ENCODE data around the gene CHRND.

CHRND gene

DNA sequence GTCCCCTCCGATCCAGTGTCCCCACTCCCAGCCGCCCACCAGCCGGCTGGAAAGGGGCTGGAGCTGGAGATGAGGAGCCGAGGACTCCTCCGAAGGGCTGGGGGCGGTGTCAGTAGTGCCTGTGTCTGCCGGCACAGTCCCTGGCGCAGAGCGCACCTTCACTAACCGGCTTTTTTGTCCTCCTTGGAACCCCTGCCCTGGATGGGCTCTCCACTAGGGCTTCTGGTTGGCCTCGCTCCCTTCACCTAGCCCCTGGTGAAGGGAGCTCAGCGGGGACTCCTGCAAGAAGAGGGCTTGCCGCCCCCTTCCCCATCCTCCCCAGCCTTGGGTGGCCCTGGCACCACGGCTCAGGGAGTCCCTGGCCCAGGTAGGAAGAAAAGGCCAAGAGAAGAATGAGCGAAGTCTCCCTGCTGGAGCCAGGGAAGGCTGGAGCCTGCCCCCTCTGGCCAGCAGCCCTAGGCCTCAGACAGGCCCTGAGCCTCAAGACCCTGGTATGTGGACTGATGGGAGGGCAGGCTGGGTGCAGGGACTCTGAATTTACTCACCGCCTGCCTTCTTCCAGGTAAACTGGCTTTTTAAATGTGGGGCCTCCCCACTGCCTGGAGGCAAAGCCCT is 37.8 kb upstream of the CHRND start:
- DNase-seq = no peak

DNA sequence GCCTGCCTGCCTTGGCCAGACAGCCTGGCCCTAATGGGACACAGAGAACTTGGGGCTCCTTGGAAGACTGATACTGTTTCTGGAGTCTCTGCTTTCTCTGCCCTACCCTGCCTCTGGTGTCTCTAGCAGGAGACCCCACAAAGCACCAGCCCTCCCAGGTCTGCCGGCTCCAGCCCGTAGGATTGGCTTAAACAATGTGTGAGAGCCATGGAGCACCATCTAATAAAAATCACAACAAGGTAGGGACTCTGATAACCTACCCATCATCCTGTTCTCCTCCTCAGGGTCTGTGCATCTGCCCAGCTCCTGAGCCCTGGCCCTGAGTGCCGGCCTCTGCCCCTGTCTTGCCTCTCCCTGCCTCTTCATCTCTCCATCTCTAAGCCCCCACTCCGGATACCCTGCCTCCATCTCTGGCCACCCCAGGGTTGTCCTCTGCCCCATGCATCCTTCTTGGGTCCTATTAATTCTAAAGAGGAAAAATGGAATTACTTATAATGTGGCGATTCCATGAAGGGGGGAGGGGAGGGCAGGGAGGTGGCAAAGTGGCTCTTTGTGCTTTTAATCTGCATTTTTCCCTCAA is 37.1 kb upstream of the CHRND start:
- DNase-seq = no peak

DNA sequence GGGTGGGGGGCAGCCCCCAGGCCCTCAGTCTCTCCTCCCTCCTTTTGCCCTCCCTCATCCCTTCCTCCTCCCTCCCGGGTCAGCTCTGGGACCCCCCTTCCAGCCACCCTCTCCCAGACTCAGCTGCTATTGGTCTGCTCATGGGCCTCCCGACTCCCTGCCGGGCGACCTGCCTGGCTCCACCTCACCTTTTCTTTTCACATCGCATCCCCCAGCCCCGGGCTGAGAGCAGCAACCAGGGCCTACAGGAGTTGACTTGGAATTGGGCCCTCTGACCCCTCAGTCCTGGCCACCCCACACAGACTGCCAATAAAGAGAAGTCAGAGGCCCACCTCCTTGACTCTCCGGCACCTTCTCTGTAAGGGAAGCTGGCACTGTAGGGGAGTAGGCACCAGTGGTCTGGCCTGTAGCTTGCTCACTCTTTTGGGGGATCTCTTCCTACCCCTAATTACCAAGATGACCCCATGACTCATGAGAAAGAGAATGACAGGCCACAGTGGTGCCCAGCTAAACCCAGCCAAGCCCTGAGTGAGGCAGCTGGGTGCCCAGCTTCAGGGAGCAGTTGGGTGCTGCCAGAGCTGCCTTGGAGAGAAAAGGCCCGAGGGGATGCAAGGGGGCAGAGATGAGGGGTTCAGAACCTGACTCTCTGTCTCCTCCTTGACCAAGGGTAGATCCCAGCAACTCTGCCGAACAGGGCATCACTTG is 36.3 kb upstream of the CHRND start:
- no peak for DNase-seq

DNA sequence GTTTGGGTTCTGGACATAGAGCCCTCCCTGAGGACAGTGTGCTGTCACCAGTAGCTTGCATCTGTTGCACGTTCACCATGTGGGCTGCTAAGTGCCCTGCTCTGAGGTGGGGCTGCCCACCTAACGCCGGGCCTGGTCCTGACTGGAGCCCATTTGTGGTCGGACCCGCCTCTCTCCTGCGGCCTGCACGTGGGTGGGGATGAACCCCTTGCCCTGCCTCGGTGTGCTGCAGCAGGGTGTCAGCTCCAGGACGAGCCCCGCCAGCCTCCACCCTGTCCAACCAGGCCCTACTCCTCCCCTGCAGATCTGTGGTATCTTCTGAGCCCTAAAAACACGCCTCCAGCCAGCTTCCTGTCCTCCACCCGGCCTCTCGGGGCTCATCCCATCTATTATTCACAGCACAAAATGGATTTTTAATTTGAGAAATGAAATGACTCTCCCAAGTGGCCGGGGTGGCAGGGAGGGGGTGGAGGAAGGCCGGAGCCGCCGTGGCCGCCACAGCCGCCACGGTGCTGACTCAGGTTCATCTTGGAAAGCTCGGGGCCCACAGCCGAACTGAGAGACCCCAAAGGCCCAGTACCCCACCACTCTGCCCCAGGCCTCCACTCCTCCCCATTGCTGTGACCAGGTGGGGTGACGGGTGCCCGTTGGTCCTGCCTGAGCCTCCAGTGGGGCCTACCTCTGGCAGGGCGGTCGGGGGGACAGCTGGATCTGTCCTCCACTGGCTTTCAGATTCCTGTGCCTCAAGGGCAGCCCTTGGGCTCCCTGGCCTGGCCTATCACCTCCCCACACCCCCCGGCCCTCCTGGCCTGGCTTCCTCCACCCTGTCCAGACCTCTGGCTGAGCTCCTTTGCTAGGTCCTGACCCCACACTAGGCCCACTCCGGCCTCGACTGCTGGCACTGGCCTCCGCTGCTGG is 35.5 kb upstream of the CHRND start:
- DNase-seq = no peak

DNA sequence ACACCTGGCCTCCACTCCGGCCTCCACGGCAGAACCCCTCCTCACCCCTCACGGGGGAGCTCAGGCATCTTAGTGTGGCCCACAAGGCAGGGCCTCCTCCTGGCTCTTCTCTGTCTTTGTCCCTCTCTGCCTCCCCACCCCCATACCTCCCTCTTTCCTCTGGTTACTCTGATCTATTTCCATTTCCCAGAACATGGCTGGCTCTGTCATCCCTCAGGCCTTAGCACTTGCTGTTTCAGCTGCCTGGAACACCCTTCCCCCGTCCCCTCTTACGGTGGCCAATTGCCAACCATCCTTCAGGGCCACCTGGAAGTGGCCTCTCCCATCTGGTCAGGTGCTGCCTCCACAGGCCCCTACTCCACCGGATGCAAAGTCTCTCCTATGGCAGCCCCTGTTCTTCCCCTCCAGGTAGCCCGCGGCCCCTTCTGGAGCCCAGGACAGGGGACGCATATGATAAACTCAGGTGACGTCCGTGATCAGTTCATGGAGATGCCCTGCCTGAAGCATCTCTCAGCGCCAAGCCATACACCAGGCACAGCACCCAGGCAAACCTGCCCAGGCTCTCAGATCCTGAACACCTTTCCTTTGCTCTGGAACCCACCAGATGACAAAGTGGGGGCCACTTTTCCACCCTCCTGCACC is 34.7 kb upstream of the CHRND start:
- no peak for DNase-seq

DNA sequence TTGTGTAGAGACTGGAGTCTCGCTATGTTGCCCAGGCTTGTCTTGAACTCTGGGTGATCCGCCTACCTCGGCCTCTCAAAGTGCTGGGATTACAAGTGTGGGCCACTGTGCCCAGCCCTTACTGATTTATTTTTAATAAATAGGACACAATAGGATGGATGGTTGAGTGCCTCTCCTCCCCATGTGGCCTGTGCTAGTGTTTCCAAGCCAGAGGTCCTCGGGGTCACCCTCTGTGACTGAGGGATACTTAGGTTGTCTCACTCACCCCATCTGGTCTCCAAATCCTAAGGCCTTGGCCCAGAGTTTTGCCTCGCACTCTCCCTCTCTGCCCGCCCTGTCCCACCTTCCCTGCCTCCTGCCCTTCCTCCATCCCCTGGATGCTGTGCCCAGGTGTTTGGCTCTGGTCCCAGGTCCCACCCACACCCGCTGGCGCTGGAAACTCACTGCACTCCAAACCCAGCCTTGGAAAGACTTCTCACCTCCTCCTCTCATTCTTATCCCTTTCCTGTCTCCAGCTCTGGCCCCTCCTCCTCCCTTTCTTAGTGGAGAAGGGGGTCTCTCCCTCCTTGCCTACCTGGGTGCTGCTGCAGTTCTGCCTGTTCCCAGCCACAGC is 33.6 kb upstream of the CHRND start:
- DNase-seq = no peak

DNA sequence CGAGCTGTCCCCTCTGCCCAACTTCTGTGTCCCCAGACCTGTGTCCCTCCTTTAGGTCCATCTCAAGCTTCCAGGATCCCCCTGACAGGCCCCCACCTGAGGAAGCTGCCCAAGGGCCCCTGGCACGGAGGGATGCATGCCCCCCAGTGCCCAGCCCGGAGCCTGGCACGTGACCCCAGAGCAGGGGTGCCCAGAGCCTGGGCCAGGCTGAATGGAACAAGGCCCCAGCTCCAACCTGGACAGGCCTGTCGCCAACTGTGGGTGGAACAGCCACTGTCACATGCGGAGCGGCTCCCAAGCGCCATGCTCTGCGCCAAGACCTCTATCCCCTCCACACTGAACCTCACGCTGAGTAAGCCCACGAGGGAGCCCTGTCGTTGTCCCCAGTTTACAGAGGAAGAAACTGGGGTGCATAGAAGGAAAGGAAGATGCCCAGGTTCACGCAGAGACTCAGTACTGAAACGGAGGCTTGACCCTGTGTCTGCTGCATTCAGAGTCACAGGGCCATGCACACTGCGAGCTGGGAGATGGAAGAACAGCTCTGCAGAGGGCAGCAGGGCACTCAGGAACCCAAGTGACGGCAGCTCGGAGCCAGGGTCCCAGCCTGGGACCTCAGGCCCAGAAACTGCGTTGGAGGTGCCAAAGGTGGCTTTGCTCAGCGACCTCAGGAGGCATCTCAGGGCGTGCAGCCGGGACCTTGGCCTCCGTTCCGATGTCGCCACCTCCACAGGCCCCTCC is 32.8 kb upstream of the CHRND start:
- no peak for DNase-seq

DNA sequence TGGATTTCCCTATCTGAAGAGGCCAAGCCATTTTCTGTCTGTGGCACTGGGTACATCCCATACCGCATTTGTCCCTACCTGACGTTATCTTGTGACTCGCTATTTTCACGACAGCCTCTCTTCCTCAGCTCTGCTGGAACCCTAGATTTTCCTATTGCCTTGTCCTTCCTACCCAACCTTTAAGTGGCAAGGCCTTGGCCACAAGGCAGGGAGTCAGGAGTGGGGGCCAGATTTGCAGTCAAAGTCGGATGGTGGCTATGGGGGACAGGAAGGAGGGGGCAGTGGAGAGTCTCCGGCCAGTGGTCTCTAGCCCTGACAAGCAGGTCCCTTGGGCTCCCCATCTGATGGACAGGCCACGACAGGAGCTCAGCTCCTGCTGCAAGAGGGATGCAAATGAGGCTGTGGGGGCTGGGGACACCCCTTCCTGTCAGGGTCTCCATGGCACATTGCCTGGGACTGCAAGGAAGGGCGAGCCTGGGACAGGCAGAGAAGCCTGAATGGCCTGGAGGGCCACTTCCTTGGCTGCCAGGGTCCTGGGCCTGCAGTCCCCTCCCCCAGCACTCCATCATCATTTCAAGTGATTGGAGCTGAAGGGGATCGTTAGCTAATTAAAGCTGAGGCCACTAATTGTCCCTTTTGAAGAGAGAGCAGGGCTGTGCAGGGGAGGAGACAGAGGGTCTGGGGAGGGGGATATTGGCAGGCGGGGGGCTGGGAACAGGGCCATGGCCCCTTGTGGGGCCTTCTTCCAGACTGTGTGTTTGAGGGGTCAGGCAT is 32.1 kb upstream of the CHRND start:
- DNase-seq = no peak

DNA sequence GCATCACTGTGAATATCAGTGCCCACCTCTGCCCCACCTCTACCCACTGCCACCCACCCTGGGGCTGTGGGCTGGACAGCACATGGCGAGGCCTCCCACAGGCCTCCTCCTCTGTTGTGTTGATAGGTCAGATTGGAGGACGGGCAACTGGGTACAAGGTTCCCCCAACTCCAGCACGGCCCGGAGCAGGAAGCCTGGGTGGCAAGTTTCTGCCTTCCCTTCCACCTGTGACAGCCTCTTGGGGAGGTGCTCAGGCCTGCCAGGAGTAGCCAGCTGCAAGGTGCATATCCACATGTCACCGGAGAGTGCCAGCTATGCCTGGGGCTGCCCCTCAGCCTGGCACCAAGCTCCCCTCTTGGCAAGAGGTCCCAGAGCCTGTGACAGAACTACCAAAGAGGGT is 31.4 kb upstream of the CHRND start:
- no peak for DNase-seq

DNA sequence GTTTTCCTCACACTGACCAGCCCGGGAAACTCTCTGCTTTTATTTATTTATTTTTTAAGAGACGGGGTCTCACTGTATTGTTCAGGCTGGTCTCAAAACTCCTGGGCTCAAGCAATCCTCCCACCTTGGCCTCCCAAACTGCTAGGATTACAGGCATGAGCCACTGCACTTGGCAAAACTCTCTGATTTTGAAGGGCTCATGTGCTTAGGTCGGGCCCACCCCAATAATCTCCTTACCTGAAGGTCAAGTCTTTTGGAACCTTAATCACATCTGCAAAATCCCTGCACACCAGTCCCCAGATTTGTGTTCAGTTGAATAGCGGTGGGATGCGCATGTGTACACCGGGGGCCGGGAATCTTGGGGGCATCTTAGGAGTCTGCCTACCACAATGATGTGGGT is 30.7 kb upstream of the CHRND start:
- no peak for DNase-seq

DNA sequence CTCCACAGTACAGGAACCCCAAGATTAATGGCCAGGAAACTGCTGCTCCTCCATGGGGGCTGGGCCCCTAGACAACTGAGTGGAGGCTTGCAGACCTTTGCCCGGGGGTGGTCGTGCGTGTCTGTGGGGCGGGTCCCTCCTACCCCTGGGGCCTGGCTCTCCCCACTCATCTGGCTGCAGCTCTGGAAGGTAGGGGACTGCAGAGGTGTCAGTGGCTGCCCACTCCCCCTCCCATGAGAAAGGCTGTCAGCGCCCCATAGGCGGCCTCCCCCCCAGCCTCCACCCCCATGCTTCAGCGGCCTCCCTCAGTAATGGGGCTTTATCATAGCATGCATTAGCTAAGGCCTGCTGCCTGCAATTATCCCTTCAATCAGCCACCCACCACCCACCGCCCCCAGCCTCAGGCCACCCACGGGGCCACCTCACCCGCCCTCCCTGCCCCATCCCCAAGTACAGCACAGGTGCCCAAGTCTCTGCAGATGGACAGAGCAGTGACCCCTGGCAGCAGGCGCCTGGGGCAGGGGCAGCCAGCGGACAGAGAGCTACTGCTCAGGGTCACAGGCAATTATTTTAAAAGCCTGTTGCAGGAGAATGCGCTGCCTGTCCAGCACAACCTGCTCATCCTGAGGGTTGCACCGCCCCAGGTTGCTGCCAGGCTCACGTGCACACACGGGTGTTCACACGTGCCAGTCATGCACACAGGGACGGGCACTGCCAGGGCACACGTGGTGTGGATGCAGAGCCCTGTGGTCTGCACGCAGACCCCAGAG is 29.3 kb upstream of the CHRND start:
- DNase-seq = no peak

DNA sequence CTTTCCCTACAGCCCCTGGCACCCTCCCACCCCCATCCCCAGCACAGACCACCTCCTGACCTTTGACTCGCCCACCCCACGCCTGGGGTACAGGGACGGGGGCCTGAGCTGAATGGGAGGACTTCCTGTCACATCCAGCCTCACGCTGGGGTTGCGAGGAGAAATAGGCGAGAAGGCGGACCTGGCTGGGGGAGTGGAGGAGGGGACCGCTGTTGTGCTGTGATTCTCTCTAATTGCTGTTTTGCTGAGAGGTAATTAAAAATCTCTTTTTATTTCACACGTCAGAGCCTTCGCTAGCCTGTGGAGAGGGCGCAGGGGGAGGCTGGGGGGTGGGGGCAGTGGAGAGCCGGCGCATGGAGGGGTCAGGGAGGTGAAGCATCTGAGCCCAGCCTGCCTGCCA is 28.6 kb upstream of the CHRND start:
- no peak for DNase-seq

DNA sequence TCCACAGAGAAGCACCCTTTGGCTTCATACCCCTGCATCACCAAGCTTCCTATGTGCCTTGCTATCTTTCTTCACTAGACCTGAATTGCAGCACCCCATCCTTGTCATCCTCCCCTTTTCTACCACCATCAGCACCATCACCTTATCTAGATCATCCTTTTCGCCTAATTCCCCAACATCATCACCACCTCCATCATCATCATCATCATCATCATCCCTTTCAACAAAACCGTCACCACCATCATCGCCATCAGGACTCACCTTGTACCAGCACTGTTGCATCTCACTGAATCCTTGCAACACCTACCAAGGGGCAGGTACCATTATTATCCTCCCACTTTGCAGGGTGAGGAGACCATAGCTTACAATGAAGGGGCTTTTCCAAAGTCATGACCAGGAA is 27.5 kb upstream of the CHRND start:
- DNase-seq = no peak

DNA sequence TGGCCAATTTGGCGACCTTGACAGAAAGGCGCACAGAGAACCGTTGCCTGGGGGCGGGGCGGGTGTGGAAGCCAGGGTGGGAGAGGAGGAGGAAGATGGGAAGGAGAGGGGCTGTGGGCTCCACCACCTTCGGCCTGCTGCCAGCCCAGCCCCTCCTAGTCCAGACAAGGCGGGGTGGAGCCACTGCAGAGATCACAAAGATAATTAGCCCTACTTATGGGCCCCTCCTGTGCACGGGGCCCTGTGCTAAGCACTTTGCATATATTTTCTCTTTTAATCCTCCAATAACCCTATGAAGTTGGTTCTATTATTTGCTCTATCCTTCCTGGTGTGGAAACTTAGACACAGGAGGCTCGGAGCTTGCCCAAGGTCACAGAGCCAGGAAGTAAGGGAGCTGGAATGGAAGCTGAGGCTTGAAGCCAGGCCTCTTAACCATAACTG is 24.6 kb upstream of the CHRND start:
- peak; percentile 6 for DNase-seq

DNA sequence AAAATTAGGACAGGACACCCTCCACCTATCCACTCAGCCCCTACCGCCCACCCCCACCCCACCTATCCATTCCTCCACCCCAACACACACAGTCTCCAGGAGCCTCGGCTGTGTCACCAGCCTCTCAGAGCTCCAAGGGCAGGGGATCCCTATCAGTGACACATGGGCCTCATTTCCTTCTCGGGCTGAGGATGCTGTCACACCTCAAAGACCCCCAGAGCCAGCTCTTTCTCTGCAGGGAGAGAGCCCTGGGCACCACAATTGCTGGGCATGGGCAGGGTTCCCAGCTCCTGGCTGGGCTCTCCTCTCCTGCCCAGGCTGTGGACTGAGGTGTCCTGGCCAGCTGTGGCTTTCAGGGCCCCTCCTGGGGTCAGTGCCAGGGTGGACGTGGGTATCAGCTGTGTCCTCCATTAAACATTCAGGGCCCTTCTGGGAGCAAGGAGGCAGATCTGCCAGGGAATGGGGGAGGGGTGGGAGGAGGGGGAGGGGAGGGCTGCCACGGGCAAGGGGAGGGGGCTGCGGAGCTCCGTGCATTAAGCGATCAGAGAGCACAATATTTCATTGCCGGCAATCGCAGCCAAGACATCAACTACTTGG is 24.1 kb upstream of the CHRND start:
- DNase-seq = no peak

DNA sequence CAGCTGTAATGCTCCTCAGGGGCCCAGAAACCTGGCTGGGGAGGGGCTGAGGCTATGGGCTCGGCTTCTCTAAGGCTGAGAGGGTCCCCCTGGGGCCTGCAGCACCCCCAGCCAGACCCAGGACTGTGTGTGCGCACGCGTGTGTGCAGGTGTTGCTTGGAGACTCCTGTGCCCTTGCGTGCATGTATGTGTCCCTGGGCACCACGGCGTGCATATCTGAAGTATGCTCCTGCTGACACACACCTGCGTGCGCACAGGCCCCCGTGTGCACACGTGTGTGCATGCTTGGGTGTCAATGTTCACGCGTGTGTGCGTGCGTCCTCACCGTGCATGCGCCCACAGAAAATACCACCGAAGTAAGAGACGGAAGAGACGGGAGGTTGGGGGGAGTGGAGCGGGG is 23.4 kb upstream of the CHRND start:
- no peak for DNase-seq

DNA sequence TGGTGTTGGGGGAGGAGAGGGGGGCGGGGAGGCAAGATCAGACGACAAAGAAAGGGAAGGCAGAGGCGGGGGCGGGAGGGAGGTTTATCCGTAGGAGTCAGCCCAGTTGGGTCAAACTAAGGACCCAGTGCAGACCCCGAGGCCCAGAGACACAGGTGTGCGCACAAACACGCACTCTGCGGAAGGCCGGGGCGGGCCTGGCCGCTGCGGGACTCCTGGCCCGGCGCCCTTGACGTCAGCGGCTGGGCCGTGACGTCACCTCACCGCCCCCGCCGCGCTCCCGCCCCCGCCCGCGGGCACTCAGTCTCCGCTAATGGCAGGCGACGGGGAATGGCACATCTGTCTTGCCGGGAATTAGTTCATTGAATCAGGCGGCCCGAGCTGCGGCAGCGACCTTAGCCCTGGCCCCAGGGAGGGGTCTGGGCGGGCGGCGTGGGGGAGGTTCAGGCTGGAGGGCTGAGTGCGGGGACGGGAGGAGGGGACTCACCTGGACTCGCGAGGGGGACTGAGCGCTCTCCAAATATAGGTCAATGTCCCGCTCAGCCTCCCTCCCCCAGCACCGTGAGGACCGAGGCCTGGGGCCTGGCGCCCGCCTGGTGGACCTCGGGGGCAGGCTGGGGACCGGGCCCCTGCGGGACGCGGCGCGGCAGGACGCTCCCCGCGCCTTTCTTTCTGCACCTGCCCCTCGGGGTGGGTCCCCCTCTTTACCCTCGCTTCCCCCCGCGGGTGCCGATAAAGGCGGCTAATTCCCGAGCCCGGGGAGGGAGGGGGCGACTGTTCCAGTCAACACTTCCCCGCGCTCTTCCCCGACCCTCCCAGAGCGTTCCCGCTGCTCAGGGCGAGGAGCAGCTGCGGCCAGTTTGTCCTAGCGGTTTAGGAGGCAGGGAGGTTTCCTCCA is 22.8 kb upstream of the CHRND start:
- no peak for DNase-seq

DNA sequence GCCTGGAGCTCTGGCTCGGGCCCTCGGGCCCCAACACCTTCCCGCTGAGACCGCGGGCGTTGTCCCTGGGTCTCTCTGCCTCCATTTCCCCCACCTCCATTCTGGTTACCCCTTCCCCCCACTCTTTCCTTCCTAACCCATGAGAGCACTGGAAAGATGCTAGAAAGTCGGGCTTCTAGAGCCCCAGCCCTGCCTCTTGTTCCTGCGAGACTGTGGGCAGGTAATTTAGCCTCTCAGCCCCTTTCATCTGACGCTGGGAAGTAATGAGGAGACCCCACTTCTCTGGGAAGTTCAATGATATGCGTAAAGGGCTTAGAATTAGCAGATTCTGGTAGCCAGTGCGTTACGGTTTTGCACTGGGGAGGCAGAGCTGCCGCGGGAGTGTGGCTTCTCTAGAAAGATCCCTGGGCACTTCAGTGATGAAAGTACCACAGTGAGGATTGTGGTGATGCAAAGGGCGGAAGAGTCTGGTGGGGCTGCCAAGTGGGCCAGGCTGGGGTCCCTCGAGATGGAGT is 22.1 kb upstream of the CHRND start:
- DNase-seq = no peak
